Suprapubic skin (tissue), 4 donors: Measurements from ENCODE around the gene DNAJC22. TPM values are rescaled to one million over a fixed set of nuclear protein-coding genes. Genes with fewer than 3 reads are reported as not detected.

Source experiments
- DNase-seq, 2 donors: peaks; one replicate each; pipeline ENCODE4 v3.0.0-alpha.2; 2019; ENCODE audit warnings: low spot score in 2 of 2
- H3K27ac ChIP-seq: fragments of 200-600 bp; sonication (generic); one replicate; pipeline ENCODE4 v1.5.1; 2019
- H3K27me3 ChIP-seq: fragments of 200-600 bp; sonication (generic); one replicate; pipeline ENCODE4 v1.5.1; 2019
- H3K36me3 ChIP-seq: fragments of 200-600 bp; sonication (generic); one replicate; pipeline ENCODE4 v1.5.1; 2019
- H3K4me1 ChIP-seq: fragments of 200-600 bp; sonication (generic); one replicate; pipeline ENCODE4 v1.5.1; 2019
- H3K4me3 ChIP-seq: fragments of 200-600 bp; sonication (generic); one replicate; pipeline ENCODE4 v1.5.1; 2019; ENCODE audit warnings: mild to moderate bottlenecking
- H3K9me3 ChIP-seq: fragments of 200-600 bp; sonication (generic); one replicate; pipeline ENCODE4 v1.5.1; 2019
- CTCF ChIP-seq, 2 donors: fragments of 200-600 bp in 1 of 2; fragments of 450-650 bp in 1 of 2; sonication (generic) in 1 of 2; IDR thresholded peaks; one replicate each; pipeline ENCODE4 v1.5.1; 2016 to 2019; ENCODE audit warnings: antibody characterized with exemption in 2 of 2, mild to moderate bottlenecking in 1 of 2, moderate library complexity in 1 of 2
- EP300 ChIP-seq: sonication (generic); formaldehyde crosslinking; IDR thresholded peaks from one replicate; pipeline ENCODE4 v1.6.1; 2017; ENCODE audit warnings: antibody characterized with exemption
- POLR2A ChIP-seq, 2 donors: fragments of 450-650 bp; IDR thresholded peaks; one replicate each; pipeline ENCODE4 v1.6.1; 2017; ENCODE audit warnings: antibody characterized with exemption in 2 of 2, mild to moderate bottlenecking in 2 of 2, moderate library complexity in 2 of 2
- POLR2AphosphoS5 ChIP-seq, 3 donors: sonication (generic); formaldehyde crosslinking; IDR thresholded peaks; one replicate each; pipeline ENCODE4 v1.6.1; 2017; ENCODE audit warnings: antibody characterized with exemption in 3 of 3
- WGBS: methylation state at CpG from one replicate; pipeline ENCODE4 v1.1.5; 2018; 5-methylcytosine and 5-hydroxymethylcytosine counted together
- total RNA-seq, 4 donors: library from RNA; depleted of rRNA; stranded (reverse); fragments of >200 nt; gene quantifications; one replicate each; pipeline ENCODE4 v1.1.0, GENCODE V29; 2016

Gene DNAJC22
- total RNA-seq, 4 donors from 2014 or later, result 0.62 to 2.2 (median 1.1) TPM

GRCh38 chr12:49334681-49335080 is 12.0 kb upstream of the DNAJC22 start:
- Histone ChIP-seq H3K4me3 (no peak overlapping the region), H3K4me1 (peaks cover 43% of the 10 kb centered on the region), H3K36me3 (no peaks in the 10 kb centered on the region), H3K9me3 (no peaks in the 10 kb centered on the region), H3K27me3 (peaks cover 48% of the 10 kb centered on the region), H3K27ac (no peak overlapping the region)
- TF ChIP-seq CTCF (IDR thresholded peaks at IDR 0.05), result no peak
- TF ChIP-seq EP300, result no peak
- TF ChIP-seq POLR2AphosphoS5 (IDR thresholded peaks at IDR 0.05), result no peak
- TF ChIP-seq POLR2A (IDR thresholded peaks at IDR 0.05), result no peak
- no peak for DNase-seq
- 63% methylated on average over 12 of the region's 12 CpGs for WGBS

- no peaks in the 10 kb centered on the region for H3K36me3 ChIP-seq
- no peak for TF ChIP-seq POLR2A (IDR thresholded peaks at IDR 0.05)
- no peak for TF ChIP-seq EP300
- TF ChIP-seq CTCF (IDR thresholded peaks at IDR 0.05), result no peak
- TF ChIP-seq POLR2AphosphoS5 (IDR thresholded peaks at IDR 0.05), result no peak
- 67% methylated on average over 16 of the region's 16 CpGs for WGBS
Measured at GRCh38 chr12:49335118-49335954, 11.4 kb upstream of the DNAJC22 start.

GRCh38 chr12:49335955-49336644 is 10.6 kb upstream of the DNAJC22 start:
- peaks cover 48% of the 10 kb centered on the region for H3K27me3 ChIP-seq
- 39% methylated on average over 36 of the region's 72 CpGs for whole genome bisulfite sequencing
- no peak overlapping the region for H3K27ac ChIP-seq
- DNase-seq, result no peak
- H3K4me3 ChIP-seq, result peak overlapping the region; percentile 43
- no peaks in the 10 kb centered on the region for H3K36me3 ChIP-seq
- no peak for TF ChIP-seq CTCF (IDR thresholded peaks at IDR 0.05)
- no peak for TF ChIP-seq EP300
- TF ChIP-seq POLR2AphosphoS5 (IDR thresholded peaks at IDR 0.05), result no peak
- peaks cover 38% of the 10 kb centered on the region for H3K4me1 ChIP-seq
- no peaks in the 10 kb centered on the region for H3K9me3 ChIP-seq

More at GRCh38 chr12:49335118-49335954, 11.4 kb upstream of the DNAJC22 start:
- Histone ChIP-seq H3K4me3 (no peak overlapping the region), H3K9me3 (no peaks in the 10 kb centered on the region), H3K4me1 (peaks cover 43% of the 10 kb centered on the region), H3K27me3 (peaks cover 48% of the 10 kb centered on the region), H3K27ac (no peak overlapping the region)
- no peak for DNase-seq

GRCh38 chr12:49336645-49337584 is 9.8 kb upstream of the DNAJC22 start, which contains the start of gene C1QL4:
Gene C1QL4, minus strand, starts transcription at chr12:49337188. Its CDS starts 711 bp downstream, at chr12:49336477.
- peak; percentile 89 to 92 for DNase-seq
- no peaks in the 10 kb centered on the region for H3K9me3 ChIP-seq
- WGBS, result 2% methylated on average over 39 of the region's 65 CpGs
- H3K36me3 ChIP-seq, result no peaks in the 10 kb centered on the region
- TF ChIP-seq POLR2A (IDR thresholded peaks at IDR 0.05), result no peak
- TF ChIP-seq EP300, result no peak
- TF ChIP-seq POLR2AphosphoS5 (IDR thresholded peaks at IDR 0.05), result no peak
- TF ChIP-seq CTCF (IDR thresholded peaks at IDR 0.05), result peak; percentile 42 to 100
- H3K4me3 ChIP-seq, result peak within 1 kb of the TSS; percentile 43
- H3K4me1 ChIP-seq, result peaks cover 31% of the 10 kb centered on the region
- H3K27me3 ChIP-seq, result peaks cover 48% of the 10 kb centered on the region
- H3K27ac ChIP-seq, result no peak within 1 kb of the TSS
